ENCODE results near the gene HSPB6.

The HSPB6 gene

GRCh38 chr19:35714601-35715354, 42.1 kb downstream of the HSPB6 start:
- no peak for FAIRE-seq

DNA sequence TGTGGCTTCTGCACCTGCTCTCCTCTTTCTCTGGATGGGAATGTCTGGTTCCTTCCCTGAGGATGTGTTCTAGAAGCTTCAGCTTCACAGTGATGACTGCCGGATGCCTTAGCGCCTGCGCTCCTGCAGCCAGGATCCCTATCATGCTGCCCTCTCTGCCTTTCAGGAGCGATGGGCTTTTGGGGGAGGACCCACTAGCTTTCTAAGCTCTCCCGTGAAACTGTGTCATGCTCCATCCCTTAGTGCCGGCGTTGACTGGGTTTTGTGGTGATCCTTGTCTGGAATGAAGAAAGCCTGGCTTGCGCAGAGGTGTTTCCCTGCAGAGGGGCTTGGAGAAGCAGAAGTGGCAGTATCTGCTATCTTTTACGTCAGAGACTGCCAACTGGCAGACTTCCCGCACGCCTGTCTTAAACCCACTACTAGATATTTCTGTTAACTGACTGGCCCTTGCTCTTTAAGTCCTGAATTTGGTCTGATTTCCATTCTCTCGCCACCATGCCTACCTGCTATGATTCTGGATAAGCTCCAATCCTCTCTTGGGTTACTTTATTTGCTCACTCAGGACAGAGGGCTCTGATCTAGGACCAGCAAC, 42.8 kb downstream of the HSPB6 start:
- no peak for FAIRE-seq

DNA sequence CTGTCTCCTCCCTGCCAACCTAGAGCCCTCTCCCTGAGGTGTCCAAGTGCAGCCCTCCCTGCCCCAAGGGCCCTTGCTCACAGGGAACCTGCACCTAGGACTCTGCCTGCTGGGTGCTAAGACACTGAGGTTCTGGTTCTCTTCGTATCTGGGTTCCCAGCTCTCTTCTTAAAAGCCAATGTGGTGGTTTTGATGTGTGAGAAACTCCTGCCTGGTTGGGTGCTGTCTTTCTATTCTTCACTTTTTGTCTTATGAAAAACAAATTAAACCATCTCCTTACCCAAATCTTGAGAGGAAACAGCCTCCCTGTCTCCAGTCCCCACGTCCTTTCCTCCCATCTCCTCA, 43.4 kb downstream of the HSPB6 start:
- FAIRE-seq, result no peak

DNA sequence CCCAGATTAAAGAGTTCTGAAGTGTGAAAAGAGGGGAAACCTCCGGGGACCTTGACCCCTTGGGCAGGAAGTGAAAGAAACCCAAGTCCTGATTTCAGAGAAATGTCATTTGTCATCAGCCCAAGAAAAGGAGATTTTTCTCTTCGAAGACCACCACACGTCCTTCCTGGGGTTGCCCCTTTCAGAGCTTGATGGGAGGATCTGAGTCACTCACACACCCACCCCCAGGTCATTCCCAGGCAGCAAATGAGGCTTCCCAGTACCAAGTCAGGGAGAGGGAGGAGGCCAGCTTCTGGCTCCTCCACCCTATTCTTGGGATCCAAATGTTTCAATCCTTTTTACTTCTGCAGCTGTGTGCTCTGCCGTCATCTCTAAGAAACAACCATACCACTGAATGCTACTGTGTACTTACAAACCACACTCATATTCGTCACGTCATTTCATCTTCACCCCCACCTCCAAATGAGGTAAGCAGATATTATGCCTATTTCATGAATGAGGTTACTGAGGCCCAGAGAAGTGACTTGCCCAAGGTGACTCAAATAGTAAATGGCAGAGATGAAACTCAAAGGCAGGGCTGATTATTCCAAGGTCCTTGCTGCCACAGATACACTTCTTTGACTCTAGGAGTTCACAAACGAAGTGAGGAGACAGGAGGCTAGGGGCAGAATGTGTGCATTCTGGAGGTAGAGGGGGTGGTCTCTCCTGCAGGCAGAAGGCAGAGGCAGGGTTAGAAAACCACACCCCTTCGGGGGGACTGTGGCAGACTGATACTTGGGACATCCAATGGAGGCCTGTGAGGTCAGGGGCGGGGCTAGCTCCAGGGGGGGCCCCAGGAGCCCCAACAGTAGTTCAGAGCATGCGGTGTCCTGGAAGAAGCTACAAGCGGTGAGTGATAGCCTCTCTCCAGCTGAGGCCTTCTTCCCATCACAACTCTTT, 44.0 kb downstream of the HSPB6 start:
- no peak for FAIRE-seq

GRCh38 chr19:35710784-35711723, 45.8 kb downstream of the HSPB6 start:
- no peak for FAIRE-seq

DNA sequence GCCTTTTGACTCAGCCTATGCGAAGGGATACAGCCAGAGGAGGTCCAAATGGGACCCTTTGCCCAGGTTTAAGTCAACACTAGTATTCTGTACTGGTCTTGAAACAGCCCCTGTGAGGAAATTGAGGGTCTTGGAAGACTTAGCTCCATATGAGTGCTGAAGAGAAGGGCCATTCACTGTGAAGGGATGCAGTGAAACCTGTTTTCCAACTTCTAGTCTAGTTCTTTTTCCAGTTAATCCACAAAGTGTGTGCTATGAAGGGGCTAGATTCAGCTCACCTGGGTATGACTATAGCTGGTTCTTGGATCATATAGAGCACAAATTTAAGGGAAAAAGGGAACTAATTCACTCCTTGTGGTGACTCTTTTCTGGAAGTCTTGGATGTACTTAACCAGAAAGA, 48.4 kb downstream of the HSPB6 start:
- FAIRE-seq, result no peak

All from endometrium (tissue), 2 donors.